Transverse colon (tissue), 3 donors: ENCODE measurements around the gene PRDM9.

Experiments
- CTCF ChIP-seq, 5 experiments: fragments of 200-600 bp in 3 of 5; fragments of 450-650 bp in 2 of 5; sonication (generic) in 3 of 5; IDR thresholded peaks; 1 replicate in 2 of 5; 2 replicates in 3 of 5; pipeline ENCODE4 v1.5.1; 2016 to 2017; ENCODE audit warnings: antibody characterized with exemption in 5 of 5, inconsistent platforms in 3 of 5, mild to moderate bottlenecking in 2 of 5, moderate library complexity in 1 of 5
- POLR2A ChIP-seq: fragments of 450-650 bp; IDR thresholded peaks from one replicate; pipeline ENCODE4 v1.6.1; 2016; ENCODE audit warnings: antibody characterized with exemption, mild to moderate bottlenecking, moderate library complexity

- no peak for TF ChIP-seq CTCF (IDR thresholded peaks at IDR 0.05)
- TF ChIP-seq POLR2A: no peak
These were observed 15.1 kb downstream of the PRDM9 start for GRCh38 chr5:23522553-23522952.
